GM18909 (cell line): ENCODE data around the gene OSR1.

Experiments
- ATAC-seq: cut with Tn5 transposase; IDR thresholded peaks from one replicate; pipeline ENCODE4 v1.9.1; 2021; ENCODE audit warnings: mild to moderate bottlenecking; ENCODE audit not compliant: unreplicated experiment, poor library complexity

OSR1 gene

GRCh38 chr2:19359456-19359855, 1.0 kb upstream of the OSR1 start:
- ATAC-seq: no peak

- no peak for ATAC-seq
Measured at GRCh38 chr2:19359021-19359357, 566 bp upstream of the OSR1 start.

GRCh38 chr2:19357402-19358241, 801 bp downstream of the OSR1 start:
- no peak for ATAC-seq

GRCh38 chr2:19356545-19357401, 1.6 kb downstream of the OSR1 start:
- no peak for ATAC-seq

- no peak for ATAC-seq
Measured at GRCh38 chr2:19355931-19356544, 2.4 kb downstream of the OSR1 start.

GRCh38 chr2:19355416-19355821, 3.0 kb downstream of the OSR1 start:
- ATAC-seq: no peak

GRCh38 chr2:19355014-19355405, 3.4 kb downstream of the OSR1 start:
- no peak for ATAC-seq

- ATAC-seq: no peak
Measured at GRCh38 chr2:19353721-19354050, 4.7 kb downstream of the OSR1 start.

- ATAC-seq: no peak
Measured at GRCh38 chr2:19352946-19353720, 5.3 kb downstream of the OSR1 start.

GRCh38 chr2:19351899-19352697, 6.3 kb downstream of the OSR1 start:
- no peak for ATAC-seq

- ATAC-seq: no peak
Measured at GRCh38 chr2:19351499-19351898, 6.9 kb downstream of the OSR1 start.

- ATAC-seq: no peak
Measured at GRCh38 chr2:19350678-19351401, 7.6 kb downstream of the OSR1 start.

GRCh38 chr2:19349911-19350677, 8.3 kb downstream of the OSR1 start:
- no peak for ATAC-seq

GRCh38 chr2:19348692-19349091, 9.7 kb downstream of the OSR1 start:
- ATAC-seq: no peak

- ATAC-seq: peak; percentile 96
Measured at GRCh38 chr2:19347619-19348562, 10.5 kb downstream of the OSR1 start.

- peak; percentile 12 for ATAC-seq
Measured at GRCh38 chr2:19346983-19347618, 11.3 kb downstream of the OSR1 start.

GRCh38 chr2:19337742-19338141, 20.7 kb downstream of the OSR1 start:
- no peak for ATAC-seq
